KG1 (cell line): ENCODE results near the gene RSL1D1.
"Not testable (repeated sequence)": the region's sequence is repeated elsewhere in the genome, so short reads cannot be mapped to it uniquely, and the experiment has no call there.

Experiments used
- DNase-seq: peaks from one replicate; lab custom pipeline; 2025; lab: John Stamatoyannopoulos, UW

RSL1D1 gene

DNA sequence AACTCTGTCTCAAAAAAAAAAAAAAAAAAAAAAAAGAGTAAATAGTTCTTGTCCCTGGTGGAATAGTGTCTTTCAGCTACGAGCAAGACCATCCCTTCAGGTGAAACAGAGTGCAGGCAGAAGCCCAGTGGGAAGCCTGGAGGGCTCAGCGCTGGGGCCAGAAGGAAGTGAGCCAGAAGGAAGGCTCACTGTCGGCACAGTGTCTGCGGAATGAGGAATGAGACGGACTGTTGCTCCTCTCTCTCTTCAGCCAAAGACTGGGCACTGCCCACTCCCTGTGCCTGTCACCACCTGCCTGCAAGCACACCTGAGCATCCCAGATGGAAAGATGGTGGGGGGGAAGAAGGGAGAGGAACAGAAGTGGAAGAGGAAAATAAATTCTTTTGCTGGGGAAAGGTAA, 7.5 kb downstream of the RSL1D1 start:
- DNase-seq = no peak

- DNase-seq = no peak
Measured at GRCh38 chr16:11843206-11843605, 8.1 kb downstream of the RSL1D1 start.

GRCh38 chr16:11841026-11841425, 10.3 kb downstream of the RSL1D1 start:
- DNase-seq = no peak

GRCh38 chr16:11836650-11837244, 14.6 kb downstream of the RSL1D1 start:
- DNase-seq = no peak

DNA sequence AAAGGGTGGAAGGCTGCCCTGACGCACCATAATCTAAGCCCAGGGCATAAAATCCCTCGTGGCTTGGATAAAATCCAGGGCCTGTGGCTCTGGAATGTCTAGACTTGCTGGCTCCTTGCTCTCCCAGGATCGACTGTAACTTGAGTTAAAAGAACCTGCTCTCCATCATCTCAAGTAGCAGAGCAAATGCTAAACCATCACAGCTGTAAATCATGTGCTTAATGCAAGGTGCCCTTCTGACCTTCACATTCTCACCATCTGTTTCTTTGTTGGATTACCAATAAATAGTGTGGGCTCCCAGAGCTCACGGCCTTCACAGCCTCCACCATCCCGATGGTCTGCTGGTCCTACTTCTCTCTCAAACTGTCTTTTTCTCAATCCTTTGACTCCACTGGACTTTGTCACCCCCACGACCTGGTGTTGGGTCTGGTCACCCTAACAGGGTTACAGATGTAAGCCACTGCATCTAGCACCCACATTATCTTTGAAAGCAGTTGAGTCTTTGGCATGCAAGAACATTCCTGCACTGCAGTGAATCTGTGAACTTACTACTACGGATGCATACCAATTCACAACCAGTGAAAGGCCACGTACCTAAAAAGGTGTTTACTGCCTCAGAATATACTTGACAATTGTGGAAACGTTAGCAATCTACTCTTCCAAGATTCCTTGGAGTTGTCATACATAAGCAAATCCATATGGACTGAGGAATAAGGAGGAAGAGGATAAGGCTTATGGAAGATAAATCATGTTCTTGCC, 15.3 kb downstream of the RSL1D1 start:
- no peak for DNase-seq

GRCh38 chr16:11835309-11835708, 16.0 kb downstream of the RSL1D1 start:
- DNase-seq = no peak

GRCh38 chr16:11833951-11834695, 17.2 kb downstream of the RSL1D1 start:
- no peak for DNase-seq

DNA sequence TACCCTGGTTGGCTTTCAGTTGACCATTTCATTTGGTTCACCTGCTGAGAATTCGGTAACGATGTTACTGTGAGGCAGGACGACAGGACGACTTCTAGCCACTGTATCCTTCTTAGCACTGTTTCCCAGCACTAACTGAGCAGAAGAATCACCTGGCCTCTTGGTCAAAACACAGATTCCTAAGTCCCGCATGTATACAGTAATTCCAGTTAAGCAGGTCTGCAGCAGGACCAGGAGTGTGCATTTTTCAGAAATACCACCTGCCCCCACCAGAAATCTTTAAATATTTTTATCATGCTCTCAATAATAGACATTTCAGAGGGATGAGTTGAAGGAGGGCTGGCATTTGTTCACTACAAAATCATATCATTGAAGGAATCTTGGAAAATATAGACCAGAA, 22.6 kb downstream of the RSL1D1 start:
- DNase-seq = no peak

DNA sequence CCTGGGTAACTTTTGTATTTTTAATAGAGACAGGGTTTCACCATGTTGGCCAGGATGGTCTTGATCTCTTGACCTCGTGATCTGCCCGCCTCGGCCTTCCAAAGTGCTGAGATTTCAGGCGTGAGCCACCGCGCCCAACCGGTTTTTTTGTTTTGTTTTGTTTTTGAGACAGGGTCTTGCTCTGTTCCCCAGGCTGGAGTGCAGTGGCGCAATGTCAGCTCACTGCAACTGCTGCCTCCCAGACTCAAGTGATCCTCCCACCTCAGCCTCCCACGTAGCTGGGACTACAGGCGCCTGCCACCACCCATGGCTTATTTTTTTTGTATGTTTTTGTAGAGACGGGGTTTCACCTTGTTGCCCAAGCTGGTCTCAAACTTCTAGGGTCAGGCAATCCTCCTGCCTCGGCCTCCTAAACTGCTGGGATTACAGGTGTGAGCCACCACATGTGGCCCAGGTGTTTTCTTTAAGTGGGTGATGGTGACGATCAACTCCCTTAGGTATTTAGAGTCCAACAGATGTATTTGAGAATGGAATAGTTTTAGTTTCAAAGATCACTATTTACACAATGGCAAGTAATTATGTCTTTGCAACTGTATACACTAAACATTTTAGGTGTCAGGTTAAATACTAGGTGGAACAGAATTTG, 25.7 kb downstream of the RSL1D1 start:
- DNase-seq = not testable (repeated sequence)

DNA sequence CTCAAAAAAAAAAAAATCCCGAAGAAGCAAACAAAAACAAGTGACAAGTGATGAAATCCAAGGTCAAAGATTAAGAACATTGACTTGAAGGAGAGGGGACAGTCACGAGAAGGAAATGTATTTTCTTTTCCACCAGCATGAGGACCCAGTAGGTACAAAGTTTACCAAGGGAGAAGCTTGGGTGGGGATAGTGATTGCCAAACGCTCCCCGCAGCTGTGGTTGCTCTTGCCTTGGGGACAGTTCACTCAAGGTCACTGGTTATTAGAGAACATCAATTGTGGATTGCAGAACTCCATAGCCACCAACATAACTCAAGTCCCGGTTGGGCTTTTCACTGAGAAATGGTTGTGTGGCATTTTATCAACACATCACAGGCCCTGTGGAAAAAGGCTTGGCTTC, 27.0 kb downstream of the RSL1D1 start:
- DNase-seq = no peak

DNA sequence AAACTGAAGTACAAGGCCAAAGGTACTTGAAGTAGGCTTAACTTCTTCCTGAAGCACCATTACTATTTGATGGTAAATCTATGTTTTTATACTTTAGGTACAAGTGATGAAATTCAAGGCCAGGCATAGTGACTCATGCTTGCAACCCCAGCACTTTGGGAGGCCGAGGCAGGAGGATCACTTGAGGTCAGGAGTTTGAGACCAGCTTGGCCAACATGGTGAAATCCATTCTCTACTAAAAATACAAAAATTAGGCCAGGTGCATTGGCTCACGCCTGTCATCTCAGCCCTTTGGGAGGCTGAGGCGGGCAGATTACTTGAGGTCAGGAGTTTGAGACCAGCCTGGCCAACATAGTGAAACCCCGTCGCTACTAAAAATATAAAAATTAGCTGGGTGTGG, 27.7 kb downstream of the RSL1D1 start:
- DNase-seq = not testable (repeated sequence)

- DNase-seq = no peak
Measured at GRCh38 chr16:11819798-11820197, 31.5 kb downstream of the RSL1D1 start.

DNA sequence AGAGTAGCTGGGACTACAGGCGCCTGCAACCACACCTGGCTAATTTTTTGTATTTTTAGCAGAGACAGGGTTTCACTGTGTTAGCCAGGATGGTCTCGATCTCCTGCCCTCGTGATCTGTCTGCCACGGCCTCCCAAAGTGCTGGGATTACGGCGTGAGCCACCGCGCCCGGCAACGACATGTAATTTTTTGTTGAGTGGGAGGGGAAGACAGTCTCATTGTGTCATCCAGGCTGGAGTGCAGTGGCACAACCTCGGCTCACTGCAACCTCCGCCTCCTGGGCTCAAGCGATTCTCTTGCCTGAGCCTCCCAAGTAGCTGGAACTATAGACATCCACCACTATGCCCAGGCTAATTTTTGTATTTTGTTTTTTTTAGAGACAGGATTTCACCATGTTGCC, 32.4 kb downstream of the RSL1D1 start:
- not testable (repeated sequence) for DNase-seq

DNA sequence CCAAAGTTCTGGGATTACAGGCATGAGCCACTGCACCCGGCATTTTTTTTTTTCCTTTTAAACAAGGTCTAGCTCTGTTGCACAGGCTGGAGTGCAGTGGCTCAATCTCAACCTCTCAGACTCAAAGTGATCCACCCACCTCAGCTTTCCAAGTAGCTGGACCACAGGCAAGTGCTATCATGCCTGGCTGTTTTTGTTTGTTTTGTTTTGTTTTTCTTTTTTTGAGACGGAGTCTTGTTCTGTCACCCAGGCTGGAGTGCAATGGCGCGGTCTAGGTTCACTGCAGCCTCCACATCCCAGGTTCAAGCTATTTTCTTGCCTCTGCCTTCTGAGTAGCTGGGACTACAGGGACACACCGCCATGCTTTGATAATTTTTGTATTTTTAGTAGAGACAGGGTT, 35.2 kb downstream of the RSL1D1 start:
- DNase-seq = no peak

- DNase-seq = not testable (repeated sequence)
Measured at GRCh38 chr16:11814800-11815199, 36.5 kb downstream of the RSL1D1 start.

GRCh38 chr16:11806721-11807120, 44.6 kb downstream of the RSL1D1 start:
- no peak for DNase-seq

- no peak for DNase-seq
Measured at GRCh38 chr16:11805556-11805955, 45.8 kb downstream of the RSL1D1 start.

DNA sequence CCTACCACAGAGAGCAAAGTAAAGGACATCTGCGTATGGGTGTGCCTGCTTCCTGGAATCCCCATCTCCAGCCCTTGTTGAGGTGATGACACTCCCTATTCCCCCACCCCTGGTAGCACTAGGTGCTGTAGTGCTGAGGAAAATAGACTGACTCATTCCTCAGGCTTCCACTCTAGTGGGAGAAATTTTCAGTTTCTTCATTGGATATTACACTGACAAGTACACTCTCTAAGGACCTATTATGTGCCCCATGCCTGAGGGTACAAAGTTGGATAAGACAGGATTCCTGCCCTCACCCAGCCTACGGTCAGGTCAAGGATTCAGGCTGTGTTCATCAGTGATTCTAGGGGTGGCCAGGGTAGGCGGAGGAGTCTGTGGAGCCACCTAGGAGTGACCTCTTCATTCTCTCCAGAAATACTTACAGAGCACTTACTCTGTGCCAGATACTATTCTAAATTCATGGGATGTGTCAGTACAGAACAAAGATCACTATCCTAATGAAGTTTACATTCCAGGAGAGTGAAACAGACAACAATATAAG, 49.8 kb downstream of the RSL1D1 start:
- no peak for DNase-seq

DNA sequence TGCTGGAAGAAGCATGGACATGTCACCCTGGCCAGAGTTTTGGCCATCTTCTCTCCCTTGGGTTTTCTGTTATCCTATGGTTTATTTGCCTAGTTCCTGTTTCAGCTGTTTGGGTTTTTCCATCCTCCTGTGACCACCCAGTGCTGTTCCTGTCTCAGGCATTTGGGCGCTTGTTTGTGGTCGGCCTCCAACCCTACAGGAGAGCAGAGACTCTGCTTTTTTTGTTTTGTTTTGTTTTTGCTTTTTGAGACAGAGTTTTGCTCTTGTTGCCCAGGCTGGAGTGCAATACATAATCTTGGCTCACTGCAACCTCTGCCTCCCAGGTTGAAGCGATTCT, 51.0 kb downstream of the RSL1D1 start:
- DNase-seq = no peak

DNA sequence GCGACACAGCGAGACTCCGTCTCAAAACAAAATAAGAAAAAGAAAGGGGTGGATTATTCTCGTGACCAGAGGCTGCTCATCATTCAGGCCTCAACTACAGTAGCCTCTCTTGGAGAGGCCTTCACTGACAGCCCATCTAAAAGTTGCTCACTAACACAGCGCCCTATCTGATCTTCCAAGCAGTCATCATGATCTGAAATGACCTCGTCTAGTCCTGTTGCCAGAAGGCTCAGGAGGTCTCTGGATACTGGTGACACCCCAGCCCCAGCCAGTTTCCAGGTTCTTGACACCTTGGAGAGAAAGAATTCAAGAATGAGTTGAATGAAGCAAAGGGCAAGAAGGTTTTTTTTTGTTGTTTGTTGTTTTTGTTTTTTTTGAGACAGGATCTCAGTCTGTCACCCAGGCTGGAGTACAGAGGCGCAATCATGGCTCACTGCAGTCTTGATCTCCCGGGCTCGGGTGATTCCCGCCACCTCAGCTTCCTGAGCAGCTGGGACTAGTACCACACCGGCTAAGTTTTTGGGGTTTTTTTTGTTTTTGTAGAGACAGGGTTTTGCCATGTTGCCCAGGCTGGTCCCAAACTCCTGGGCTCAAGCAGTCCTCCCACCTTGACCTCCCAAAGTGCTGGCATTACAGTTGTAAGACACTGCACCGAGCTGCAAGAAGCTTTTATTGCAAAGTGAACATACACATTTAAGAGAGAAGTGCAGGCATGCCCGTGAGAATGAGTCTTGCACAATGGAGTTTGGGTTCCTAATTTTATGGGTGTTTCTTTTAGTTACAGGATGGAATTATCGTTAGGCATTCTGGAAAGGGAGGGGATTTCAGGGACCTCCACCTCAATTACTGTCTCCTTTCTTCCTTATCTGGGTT, 51.6 kb downstream of the RSL1D1 start:
- DNase-seq = no peak

DNA sequence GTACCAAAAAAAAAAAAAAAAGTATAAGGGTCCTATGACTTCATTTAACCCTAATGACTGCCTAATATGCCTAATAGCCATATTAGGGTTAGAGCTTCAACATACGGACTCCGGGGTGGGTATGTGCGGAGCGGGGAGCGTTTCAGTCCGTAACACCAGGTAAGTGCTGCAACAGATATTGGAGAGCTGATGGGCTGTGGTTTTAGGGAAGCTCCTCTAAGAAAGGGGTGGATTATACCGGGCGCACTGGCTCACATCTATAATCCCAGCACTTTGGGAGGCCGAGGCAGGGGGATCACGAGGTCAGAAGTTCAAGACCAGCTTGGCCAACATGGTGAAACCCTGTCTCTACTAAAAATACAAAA, 52.3 kb downstream of the RSL1D1 start:
- no peak for DNase-seq

GRCh38 chr16:11797957-11798299, 53.4 kb downstream of the RSL1D1 start:
- DNase-seq = no peak
